Trophoblast cell (in vitro differentiated cells and primary cell): ENCODE measurements around the gene SUSD6.
"Not testable (repeated sequence)": the region's sequence is repeated elsewhere in the genome, so short reads cannot be mapped to it uniquely, and the experiment has no call there.

ENCODE experiments used
- DNase-seq, 2 donors: peaks; one replicate each; pipeline ENCODE4 v3.0.0-alpha.2; 2016
- H2AFZ ChIP-seq: 2 replicates; pipeline ENCODE4 v1.6.1; 2013; ENCODE audit warnings: low read length, moderate library complexity, mild to moderate bottlenecking; ENCODE audit not compliant: insufficient read depth, poor library complexity
- H2AK5ac ChIP-seq: 2 replicates; pipeline ENCODE4 v1.6.1; 2013; ENCODE audit warnings: mild to moderate bottlenecking, low read length
- H2BK120ac ChIP-seq: 2 replicates; pipeline ENCODE4 v1.6.1; 2013; ENCODE audit warnings: low read length, mild to moderate bottlenecking, moderate library complexity; ENCODE audit not compliant: insufficient read depth, poor library complexity
- H2BK12ac ChIP-seq: 2 replicates; pipeline ENCODE4 v1.6.1; 2013; ENCODE audit warnings: mild to moderate bottlenecking, low read length, moderate library complexity
- H2BK5ac ChIP-seq: 2 replicates; pipeline ENCODE4 v1.6.1; 2013; ENCODE audit warnings: low read length, low read depth, moderate library complexity, mild to moderate bottlenecking; ENCODE audit not compliant: poor library complexity
- H3K14ac ChIP-seq: 2 replicates; pipeline ENCODE4 v1.6.1; 2013; ENCODE audit warnings: mild to moderate bottlenecking, low read length
- H3K18ac ChIP-seq: 2 replicates; pipeline ENCODE4 v1.6.1; 2013; ENCODE audit warnings: mild to moderate bottlenecking, low read length
- H3K23ac ChIP-seq: 2 replicates; pipeline ENCODE4 v1.6.1; 2013; ENCODE audit warnings: low read length
- H3K27ac ChIP-seq: 2 replicates; pipeline ENCODE4 v1.5.1; 2013; ENCODE audit warnings: low read depth, mild to moderate bottlenecking, inconsistent platforms, low read length, moderate library complexity
- H3K27me3 ChIP-seq: 2 replicates; pipeline ENCODE4 v1.6.1; 2013; ENCODE audit warnings: inconsistent platforms, mild to moderate bottlenecking, low read length, moderate library complexity; ENCODE audit not compliant: insufficient read depth
- H3K36me3 ChIP-seq, 2 experiments: 1 replicate in 1 of 2; 2 replicates in 1 of 2; pipeline ENCODE4 v1.6.1; 2013; ENCODE audit warnings: low read length in 2 of 2, mild to moderate bottlenecking in 2 of 2, moderate library complexity in 1 of 2; ENCODE audit not compliant: insufficient read depth in 2 of 2, control insufficient read depth in 1 of 2
- H3K4ac ChIP-seq: 2 replicates; pipeline ENCODE4 v1.6.1; 2013; ENCODE audit warnings: low read depth, mild to moderate bottlenecking, low read length, moderate library complexity
- H3K4me1 ChIP-seq, 2 experiments: 1 replicate in 1 of 2; 2 replicates in 1 of 2; pipeline ENCODE4 v1.6.1; 2013; ENCODE audit warnings: low read length in 2 of 2, mild to moderate bottlenecking in 2 of 2, moderate library complexity in 1 of 2; ENCODE audit not compliant: insufficient read depth in 2 of 2, control insufficient read depth in 1 of 2
- H3K4me2 ChIP-seq: 2 replicates; pipeline ENCODE4 v1.6.1; 2013; ENCODE audit warnings: inconsistent platforms, mild to moderate bottlenecking, low read length, moderate library complexity
- H3K4me3 ChIP-seq: 2 replicates; pipeline ENCODE4 v1.5.1; 2013; ENCODE audit warnings: mild to moderate bottlenecking, low read depth, low read length, inconsistent platforms
- H3K79me1 ChIP-seq: one replicate; pipeline ENCODE4 v1.6.1; 2013; ENCODE audit warnings: low read length
- H3K79me2 ChIP-seq: 2 replicates; pipeline ENCODE4 v1.6.1; 2013; ENCODE audit warnings: low read length, mild to moderate bottlenecking; ENCODE audit not compliant: control insufficient read depth, insufficient read depth, poor library complexity
- H3K9ac ChIP-seq: 2 replicates; pipeline ENCODE4 v1.6.1; 2013; ENCODE audit warnings: mild to moderate bottlenecking, low read length
- H3K9me3 ChIP-seq: 2 replicates; pipeline ENCODE4 v1.6.1; 2013; ENCODE audit warnings: low read depth, mild to moderate bottlenecking, control low read depth, inconsistent platforms, low read length; ENCODE audit not compliant: insufficient read depth
- H4K12ac ChIP-seq: 2 replicates; pipeline ENCODE4 v1.6.1; 2013; ENCODE audit warnings: low read depth, mild to moderate bottlenecking, low read length, moderate library complexity
- H4K8ac ChIP-seq: 2 replicates; pipeline ENCODE4 v1.6.1; 2013; ENCODE audit warnings: low read depth, mild to moderate bottlenecking, low read length, moderate library complexity
- H4K91ac ChIP-seq: one replicate; pipeline ENCODE4 v1.6.1; 2013; ENCODE audit warnings: low read depth, mild to moderate bottlenecking, low read length, moderate library complexity
- WGBS: extraction: QIAGEN DNeasy Blood & Tissue Kit; methylation state at CpG from one replicate; pipeline ENCODE4 v1.1.7; 2013; ENCODE audit warnings: missing lambda C conversion rate; ENCODE audit not compliant: insufficient read length, insufficient coverage; ENCODE audit errors: extremely low coverage; 5-methylcytosine and 5-hydroxymethylcytosine counted together

The SUSD6 gene

DNA sequence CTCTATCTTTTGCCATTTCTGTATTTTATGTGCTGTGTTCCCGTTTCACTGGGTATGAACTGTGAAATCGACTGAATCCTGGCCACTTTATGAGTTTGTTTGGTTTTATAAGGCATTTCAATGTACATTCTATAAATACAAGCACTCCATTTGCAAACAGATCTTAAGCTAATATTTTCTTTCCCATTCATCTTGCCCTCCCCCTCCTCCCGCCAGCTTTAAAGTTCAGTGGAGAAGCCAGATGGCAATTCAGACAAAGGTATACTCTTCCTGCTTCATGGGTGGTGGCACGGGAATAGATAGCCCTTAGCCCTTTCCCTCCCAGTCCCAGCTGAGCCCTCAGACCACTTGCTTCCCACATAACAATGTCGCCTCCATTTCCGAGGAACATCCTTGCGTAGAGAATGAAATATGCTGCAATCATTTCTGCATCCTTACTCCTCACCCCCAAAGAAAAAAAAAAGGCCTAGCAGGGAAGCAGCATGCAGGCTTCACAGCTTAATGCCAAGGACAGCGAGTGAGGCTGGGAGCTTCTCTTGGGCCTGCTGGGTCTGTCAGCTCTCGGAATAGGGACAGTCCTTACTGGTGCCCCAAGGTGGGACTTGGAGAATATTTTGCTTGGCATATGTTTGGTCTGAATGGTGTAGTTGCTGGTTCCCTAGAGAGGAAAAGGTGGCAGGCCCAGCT is 102.7 kb downstream of the SUSD6 start:
- H3K23ac ChIP-seq: no peak overlapping the region
- H2AK5ac ChIP-seq: no peak overlapping the region
- H2BK120ac ChIP-seq: no peak overlapping the region
- peaks cover 5% of the 10 kb centered on the region for H3K79me1 ChIP-seq
- no peaks in the 10 kb centered on the region for H3K27me3 ChIP-seq
- no peak overlapping the region for H3K18ac ChIP-seq
- H3K14ac ChIP-seq: no peak overlapping the region
- no peak overlapping the region for H4K8ac ChIP-seq
- no peak overlapping the region for H3K9ac ChIP-seq
- H4K91ac ChIP-seq: peak overlapping the region; percentile 51
- no CpG with 5 or more reads among the region's 9 CpGs for WGBS
- H2BK12ac ChIP-seq: peak overlapping the region; percentile 58
- H3K79me2 ChIP-seq: no peaks in the 10 kb centered on the region
- H3K27ac ChIP-seq: no peak overlapping the region
- no peak overlapping the region for H2BK5ac ChIP-seq
- no peaks in the 10 kb centered on the region for H3K36me3 ChIP-seq
- H3K4me1 ChIP-seq: peaks cover 5 to 8% of the 10 kb centered on the region in 2 experiments
- H3K4me3 ChIP-seq: no peak overlapping the region
- H3K4ac ChIP-seq: no peak overlapping the region
- no peak overlapping the region for H3K4me2 ChIP-seq
- peaks cover 3% of the 10 kb centered on the region for H3K9me3 ChIP-seq
- no peak for DNase-seq
- no peak overlapping the region for H4K12ac ChIP-seq
- no peak overlapping the region for H2AFZ ChIP-seq

DNA sequence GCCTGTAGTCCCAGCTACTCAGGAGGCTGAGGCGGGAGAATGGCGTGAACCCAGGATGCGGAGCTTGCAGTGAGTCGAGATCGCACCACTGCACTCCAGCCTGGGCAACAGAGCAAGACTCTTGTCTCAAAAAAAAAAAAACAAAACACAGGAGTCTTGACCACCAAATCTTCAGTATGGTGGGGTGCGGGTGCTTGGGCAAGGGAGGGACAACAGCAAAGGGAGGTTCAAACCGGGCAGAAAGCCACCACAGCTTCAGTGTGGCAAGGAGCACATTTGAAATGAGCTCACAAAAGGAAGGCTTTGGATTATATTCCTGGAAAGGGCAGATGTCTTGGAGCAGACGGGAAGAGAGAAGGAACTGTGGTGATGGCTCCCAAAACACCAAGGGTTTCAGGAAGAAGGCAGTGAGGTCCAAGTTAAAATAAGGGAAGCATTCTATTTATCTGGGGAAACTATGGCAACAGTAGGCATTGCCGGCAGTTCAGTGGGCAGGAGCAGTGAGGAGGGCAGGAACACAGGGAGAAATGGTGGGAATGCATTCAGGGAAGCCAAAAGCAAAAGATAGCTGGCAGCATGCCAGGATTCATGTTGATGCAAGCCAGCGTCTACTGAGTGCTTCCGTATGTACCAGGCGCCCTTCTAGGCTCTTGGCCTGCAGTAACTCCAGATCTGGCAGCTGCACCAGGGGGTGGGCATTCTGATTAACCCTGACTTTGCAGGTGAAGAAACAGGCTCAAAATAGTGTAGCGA is 104.5 kb downstream of the SUSD6 start:
- Histone ChIP-seq H2AK5ac (no peak overlapping the region), H3K23ac (no peak overlapping the region), H3K36me3 (no peaks in the 10 kb centered on the region), H3K9me3 (peaks cover 3% of the 10 kb centered on the region), H3K9ac (no peak overlapping the region), H4K8ac (no peak overlapping the region), H2BK5ac (no peak overlapping the region), H3K27me3 (no peaks in the 10 kb centered on the region), H3K79me1 (peaks cover 5% of the 10 kb centered on the region), H4K91ac (no peak overlapping the region), H3K79me2 (no peaks in the 10 kb centered on the region), H4K12ac (no peak overlapping the region), H2BK120ac (no peak overlapping the region), H3K4ac (no peak overlapping the region), H3K18ac (no peak overlapping the region), H3K4me3 (no peak overlapping the region), H3K4me2 (no peak overlapping the region), H3K4me1 (peaks cover 5 to 8% of the 10 kb centered on the region in 2 experiments), H3K14ac (no peak overlapping the region), H3K27ac (no peak overlapping the region), H2BK12ac (no peak overlapping the region), H2AFZ (no peak overlapping the region)
- no CpG with 5 or more reads among the region's 13 CpGs for WGBS
- DNase-seq: peak in 1 of 2 donors; percentile 18

DNA sequence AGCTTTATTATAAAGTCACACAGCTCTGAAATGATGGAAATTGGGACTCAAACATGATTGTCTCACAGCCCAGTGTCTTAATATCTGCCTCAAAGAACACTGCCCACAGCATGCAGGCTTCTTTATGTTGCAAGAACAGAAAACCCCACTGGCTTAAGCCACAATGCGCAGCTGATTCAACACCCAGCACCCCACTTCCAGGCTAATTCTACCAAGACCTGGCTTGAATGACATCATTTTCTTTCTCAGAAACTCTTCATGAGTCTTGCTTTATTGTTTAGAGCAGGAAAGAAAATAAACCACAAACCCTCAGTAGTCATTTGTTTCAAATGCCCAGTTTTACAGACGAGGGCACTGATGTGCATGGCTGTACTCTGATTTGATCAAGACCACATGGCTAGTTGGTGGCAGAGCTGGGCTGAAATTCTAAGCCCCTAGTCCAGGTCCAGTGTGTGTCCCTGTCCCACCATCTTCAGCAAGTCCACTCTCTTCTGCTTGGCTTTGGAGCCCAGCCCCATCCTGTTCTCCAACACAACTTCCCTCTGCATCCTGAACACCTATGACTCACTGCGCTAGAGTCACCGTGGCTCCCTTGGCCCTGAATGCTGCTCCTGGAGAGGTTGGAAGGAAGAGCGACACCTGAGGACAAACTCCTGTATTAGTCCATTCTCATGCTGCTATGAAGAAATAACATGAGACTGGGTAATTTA is 105.2 kb downstream of the SUSD6 start:
- Histone ChIP-seq H3K4me1 (peaks cover 5 to 8% of the 10 kb centered on the region in 2 experiments), H3K27me3 (no peaks in the 10 kb centered on the region), H3K4me3 (no peak overlapping the region), H4K91ac (no peak overlapping the region), H3K18ac (no peak overlapping the region), H2AK5ac (no peak overlapping the region), H3K23ac (no peak overlapping the region), H3K4me2 (no peak overlapping the region), H2BK120ac (no peak overlapping the region), H3K4ac (no peak overlapping the region), H2BK5ac (no peak overlapping the region), H3K9ac (no peak overlapping the region), H2BK12ac (no peak overlapping the region), H3K27ac (no peak overlapping the region), H3K14ac (no peak overlapping the region), H3K9me3 (peaks cover 3% of the 10 kb centered on the region), H3K79me1 (peaks cover 5% of the 10 kb centered on the region), H3K79me2 (no peaks in the 10 kb centered on the region), H4K12ac (no peak overlapping the region), H4K8ac (no peak overlapping the region), H3K36me3 (no peaks in the 10 kb centered on the region), H2AFZ (no peak overlapping the region)
- WGBS: no CpG with 5 or more reads among the region's 5 CpGs
- DNase-seq: peak in 1 of 2 donors; percentile 45

DNA sequence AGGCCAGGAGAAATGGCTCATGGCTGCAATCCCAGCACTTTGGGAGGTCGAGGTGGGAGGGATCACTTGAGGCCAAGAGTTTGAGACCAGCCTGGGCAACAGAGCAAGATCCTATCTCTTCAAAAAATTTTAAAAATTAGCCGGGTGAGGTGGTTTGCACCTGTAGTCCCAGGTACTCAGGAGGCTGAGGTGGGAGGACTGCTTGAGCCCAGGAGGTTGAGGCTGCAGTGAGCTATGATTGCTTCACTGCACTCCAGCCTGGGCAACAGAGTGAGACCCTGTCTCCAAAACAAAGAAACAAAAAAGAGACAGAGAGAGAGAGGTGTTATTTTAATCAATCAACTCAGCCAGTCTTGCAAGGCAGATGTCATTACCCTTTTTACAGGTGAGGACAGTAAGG is 107.2 kb downstream of the SUSD6 start:
- not testable (repeated sequence) for H4K8ac ChIP-seq, H3K4me1 ChIP-seq, H3K36me3 ChIP-seq, H3K4ac ChIP-seq, H3K4me3 ChIP-seq, H3K14ac ChIP-seq, H3K79me1 ChIP-seq, H3K23ac ChIP-seq, H4K91ac ChIP-seq, H3K9ac ChIP-seq, H3K18ac ChIP-seq, H2BK120ac ChIP-seq, H3K27me3 ChIP-seq, H2BK12ac ChIP-seq, H3K79me2 ChIP-seq, DNase-seq, H3K27ac ChIP-seq, H4K12ac ChIP-seq, H3K9me3 ChIP-seq, H2AFZ ChIP-seq, H2BK5ac ChIP-seq, H3K4me2 ChIP-seq, H2AK5ac ChIP-seq
- no CpG with 5 or more reads among the region's 2 CpGs for WGBS
